Kidney epithelial cell (primary cell): ENCODE results near the gene GPN1. TPM values are rescaled to one million over a fixed set of nuclear protein-coding genes. Genes with fewer than 3 reads are reported as not detected.

Experiments used
- DNase-seq: peaks from one replicate; pipeline ENCODE4 v3.0.0-alpha.2; 2010; ENCODE audit warnings: low read depth
- H3K27me3 ChIP-seq: 2 replicates; pipeline ENCODE4 v1.6.0; 2011; ENCODE audit warnings: low read length; ENCODE audit not compliant: control insufficient read depth, insufficient read depth
- H3K36me3 ChIP-seq: 2 replicates; pipeline ENCODE4 v1.5.1; 2011; ENCODE audit warnings: low read length; ENCODE audit not compliant: control insufficient read depth, insufficient read depth
- H3K4me3 ChIP-seq: 2 replicates; pipeline ENCODE4 v1.5.1; 2011; ENCODE audit warnings: low read depth, mild to moderate bottlenecking, control low read depth, low read length
- total RNA-seq: library from RNA; depleted of rRNA; stranded (reverse); fragments of >200 nt; gene quantifications from 2 replicates; pipeline ENCODE4 v1.2.3, GENCODE V29; 2015
- TF ChIP-seq, protein P1 (sequence below): IDR thresholded peaks from 2 replicates; pipeline ENCODE4 v1.5.1; 2011; ENCODE audit warnings: mild to moderate bottlenecking, moderate library complexity, low read length, control low read depth, inconsistent platforms; ENCODE audit not compliant: insufficient read depth, poor library complexity, severe bottlenecking

Gene GPN1
- total RNA-seq, 1 donor from 2014 or later, result 58.3 TPM

DNA sequence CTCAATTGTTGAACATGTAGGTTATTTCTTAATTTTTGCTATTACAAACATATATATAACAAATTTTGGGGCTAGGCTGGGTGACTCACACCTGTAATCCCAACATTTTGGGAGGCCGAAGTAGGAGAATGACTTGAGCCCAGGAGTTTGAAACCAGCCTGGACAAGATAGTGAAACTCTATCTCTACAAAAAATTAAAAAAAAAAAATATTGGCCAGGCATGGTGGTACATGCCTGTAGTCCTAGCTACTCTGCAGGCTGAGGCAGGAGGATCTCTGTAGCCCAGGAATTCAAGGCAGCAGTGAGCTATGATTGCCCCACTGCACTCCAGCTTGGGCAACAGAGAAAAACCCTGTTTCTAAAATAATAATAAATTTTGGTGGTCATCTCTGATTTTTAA, 58.4 kb downstream of the GPN1 start:
- Histone ChIP-seq H3K36me3 (peaks cover 4% of the 10 kb centered on the region), H3K27me3 (no peaks in the 10 kb centered on the region), H3K4me3 (no peak overlapping the region)
- no peak for DNase-seq
- TF ChIP-seq, protein P1, sequence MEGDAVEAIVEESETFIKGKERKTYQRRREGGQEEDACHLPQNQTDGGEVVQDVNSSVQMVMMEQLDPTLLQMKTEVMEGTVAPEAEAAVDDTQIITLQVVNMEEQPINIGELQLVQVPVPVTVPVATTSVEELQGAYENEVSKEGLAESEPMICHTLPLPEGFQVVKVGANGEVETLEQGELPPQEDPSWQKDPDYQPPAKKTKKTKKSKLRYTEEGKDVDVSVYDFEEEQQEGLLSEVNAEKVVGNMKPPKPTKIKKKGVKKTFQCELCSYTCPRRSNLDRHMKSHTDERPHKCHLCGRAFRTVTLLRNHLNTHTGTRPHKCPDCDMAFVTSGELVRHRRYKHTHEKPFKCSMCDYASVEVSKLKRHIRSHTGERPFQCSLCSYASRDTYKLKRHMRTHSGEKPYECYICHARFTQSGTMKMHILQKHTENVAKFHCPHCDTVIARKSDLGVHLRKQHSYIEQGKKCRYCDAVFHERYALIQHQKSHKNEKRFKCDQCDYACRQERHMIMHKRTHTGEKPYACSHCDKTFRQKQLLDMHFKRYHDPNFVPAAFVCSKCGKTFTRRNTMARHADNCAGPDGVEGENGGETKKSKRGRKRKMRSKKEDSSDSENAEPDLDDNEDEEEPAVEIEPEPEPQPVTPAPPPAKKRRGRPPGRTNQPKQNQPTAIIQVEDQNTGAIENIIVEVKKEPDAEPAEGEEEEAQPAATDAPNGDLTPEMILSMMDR, result no peak

DNA sequence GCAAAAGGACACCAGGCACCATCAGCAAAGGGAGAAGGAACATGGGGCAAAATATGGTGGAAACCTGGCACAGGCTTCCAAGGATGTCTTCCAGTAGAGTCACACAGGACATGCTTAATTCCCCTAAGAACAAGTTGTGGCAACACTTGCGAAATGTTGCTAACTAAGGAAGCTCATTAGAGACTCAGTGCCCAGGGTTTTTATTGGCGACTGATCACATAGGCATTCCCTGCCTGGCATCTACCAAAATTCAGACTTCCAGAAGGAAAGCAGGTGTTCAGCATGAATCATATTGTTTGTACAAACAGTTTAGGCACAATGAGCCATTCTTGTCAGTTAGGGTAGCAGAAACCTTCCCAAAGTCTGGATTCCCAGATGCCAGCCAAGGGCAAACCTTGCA, 60.6 kb downstream of the GPN1 start:
- H3K36me3 ChIP-seq, result peaks cover 2% of the 10 kb centered on the region
- H3K27me3 ChIP-seq, result no peaks in the 10 kb centered on the region
- TF ChIP-seq, protein P1, result no peak
- no peak overlapping the region for H3K4me3 ChIP-seq
- DNase-seq, result no peak

DNA sequence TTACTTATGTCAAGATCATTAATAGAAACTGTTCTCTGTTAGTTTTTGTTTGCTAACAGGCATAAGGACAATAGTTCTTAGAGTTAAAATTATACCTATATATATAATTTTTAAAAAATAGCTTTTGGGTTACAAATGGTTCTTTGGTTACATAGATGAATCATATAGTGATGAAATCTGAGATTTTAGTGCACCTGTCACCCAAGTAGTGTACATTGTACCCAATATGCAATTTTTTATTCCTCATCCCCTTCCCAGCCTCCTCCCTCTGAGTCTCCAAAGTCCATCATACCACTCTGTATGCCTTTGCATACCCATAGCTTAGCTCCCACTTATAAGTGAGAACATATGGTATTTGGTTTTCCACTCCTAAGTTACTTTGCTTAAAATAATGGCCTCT, 61.2 kb downstream of the GPN1 start:
- TF ChIP-seq, protein P1, result no peak
- no peak for DNase-seq
- Histone ChIP-seq H3K36me3 (peaks cover 2% of the 10 kb centered on the region), H3K27me3 (no peaks in the 10 kb centered on the region), H3K4me3 (no peak overlapping the region)

DNA sequence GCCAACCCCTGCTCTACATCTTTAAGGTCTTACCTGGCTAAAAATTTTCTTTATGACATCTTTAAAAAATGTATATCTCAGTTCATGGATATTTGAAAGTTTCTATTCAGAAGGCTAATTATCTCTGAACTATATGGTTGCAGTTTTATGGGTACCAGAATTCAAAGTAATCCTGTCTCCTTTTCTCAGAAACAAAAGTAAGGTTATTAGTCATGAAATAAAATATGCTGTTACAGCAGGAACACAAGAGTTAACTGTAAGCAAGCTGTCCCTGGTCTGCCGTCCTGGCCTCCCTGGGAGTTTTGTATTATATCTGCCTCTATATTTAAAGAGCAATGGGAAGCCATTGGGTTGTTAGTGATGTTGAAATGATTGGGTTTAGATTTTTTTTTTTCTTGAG, 68.8 kb downstream of the GPN1 start:
- Histone ChIP-seq H3K36me3 (peaks cover 2% of the 10 kb centered on the region), H3K27me3 (no peaks in the 10 kb centered on the region), H3K4me3 (no peak overlapping the region)
- TF ChIP-seq, protein P1, result no peak
- no peak for DNase-seq

Other genes starting within 250 kb of the GPN1 start
- gene ZNF513, start 248.3 kb upstream of the GPN1 start, total RNA-seq, result 10.3 and 11.5 TPM in 2 replicates
- 110 and 121 TPM in 2 replicates for gene PPM1G, start 219.5 kb upstream of the GPN1 start, total RNA-seq
- 105 TPM in 2 replicates for gene NRBP1, start 200.4 kb upstream of the GPN1 start, total RNA-seq
- gene KRTCAP3, start 186.7 kb upstream of the GPN1 start, total RNA-seq, result 8.1 and 10.0 TPM in 2 replicates
- gene IFT172, start 139.3 kb upstream of the GPN1 start, total RNA-seq, result 11.2 and 21.6 TPM in 2 replicates
- gene FNDC4, start 133.8 kb upstream of the GPN1 start, total RNA-seq, result 28.2 and 30.0 TPM in 2 replicates
- gene GCKR, start 132.2 kb upstream of the GPN1 start, total RNA-seq, result 0.27 and 0.88 TPM in 2 replicates
- gene ZNF512, start 46.0 kb upstream of the GPN1 start, total RNA-seq, result 34.5 and 55.9 TPM in 2 replicates
- gene CCDC121, start within 50 bp of the GPN1 start, total RNA-seq, result 1.5 and 3.6 TPM in 2 replicates
- gene SUPT7L, start 34.6 kb downstream of the GPN1 start, total RNA-seq, result 25.6 and 36.3 TPM in 2 replicates
- gene SLC4A1AP, start 34.8 kb downstream of the GPN1 start, total RNA-seq, result 25.0 and 26.4 TPM in 2 replicates
- gene MRPL33, start 142.7 kb downstream of the GPN1 start, total RNA-seq, result 121 and 139 TPM in 2 replicates